ENCODE results near the gene L2HGDH. TPM values are rescaled to one million over a fixed set of nuclear protein-coding genes. Genes with fewer than 3 reads are reported as not detected.

The L2HGDH gene
- total RNA-seq, 1 experiment from 2014 or later, result 22.6 TPM

DNA sequence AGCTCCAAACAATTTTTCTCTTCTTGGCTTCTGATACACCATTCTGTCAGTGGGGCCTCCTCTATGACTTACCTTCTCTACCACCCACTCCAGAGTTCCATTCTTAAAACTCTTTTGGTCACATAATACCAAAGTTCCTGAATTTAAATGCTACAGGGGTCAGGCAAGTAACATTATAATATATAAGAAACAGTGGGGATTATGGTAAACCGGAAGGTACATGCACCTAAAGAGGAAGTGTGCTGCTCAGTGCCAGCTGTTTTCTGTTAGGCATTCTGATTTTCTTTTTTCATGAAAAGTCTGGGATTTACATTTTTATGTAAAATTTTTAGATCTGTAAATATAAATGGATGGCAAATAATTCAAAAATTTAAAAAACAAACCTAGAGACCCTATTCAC lies 120.5 kb downstream of the L2HGDH start:
- Histone ChIP-seq H3K4me1 (ENCODE audit: insufficient read depth, low read length) (no peaks in the 10 kb centered on the region), H4K5ac (ENCODE audit: insufficient read length, low read depth, low read length) (no peak overlapping the region), H2BK20ac (ENCODE audit: low read depth, low read length, poor library complexity, severe bottlenecking) (no peak overlapping the region), H2BK5ac (ENCODE audit: insufficient read length, low read length) (no peak overlapping the region), H3T11ph (ENCODE audit: low read length) (no peak overlapping the region), H3K4ac (ENCODE audit: low read depth, low read length) (no peak overlapping the region), H3K9ac (ENCODE audit: extremely low read depth, insufficient read length, low read length) (no peak overlapping the region), H2BK120ac (ENCODE audit: low read depth, low read length, poor library complexity, severe bottlenecking) (no peak overlapping the region), H4K8ac (replicated peaks; ENCODE audit: insufficient read length, low read depth, low read length) (no peak overlapping the region), H3K14ac (ENCODE audit: insufficient read depth, low read length) (no peak overlapping the region), H3K27me3 (ENCODE audit: insufficient read depth, low read length) (no peaks in the 10 kb centered on the region), H3K23ac (ENCODE audit: insufficient read length, low read depth, low read length) (no peak overlapping the region), H3K79me2 (ENCODE audit: insufficient read depth, low read length) (no peaks in the 10 kb centered on the region), H3K9me3 (ENCODE audit: control insufficient read depth, low read depth, low read length) (no peaks in the 10 kb centered on the region), H3K23me2 (ENCODE audit: insufficient read length, low read depth, low read length, poor library complexity, severe bottlenecking) (no peaks in the 10 kb centered on the region), H3K27ac (ENCODE audit: insufficient read length, low read depth, low read length) (no peak overlapping the region), H3K79me1 (ENCODE audit: insufficient read depth, low read depth, low read length, poor library complexity, severe bottlenecking) (no peaks in the 10 kb centered on the region), H3K18ac (ENCODE audit: insufficient read length, low read depth, low read length) (no peak overlapping the region), H4K20me1 (ENCODE audit: control insufficient read depth, insufficient read depth, insufficient read length) (no peaks in the 10 kb centered on the region), H2AFZ (ENCODE audit: low read length) (no peak overlapping the region), H2BK12ac (ENCODE audit: insufficient read length, low read depth, low read length) (no peak overlapping the region), H2AK5ac (ENCODE audit: insufficient read length, low read length) (no peak overlapping the region), H2BK15ac (ENCODE audit: low read depth, low read length) (no peak overlapping the region), H3K4me2 (ENCODE audit: insufficient read depth, insufficient read length, low read length) (no peak overlapping the region), H4K91ac (ENCODE audit: insufficient read length, low read depth, low read length) (no peak overlapping the region), H3K56ac (ENCODE audit: insufficient read length, low read depth, low read length) (no peak overlapping the region)
- H3K36me3 Mint-ChIP-seq (ENCODE audit: insufficient read depth in 1 of 3, low read depth in 3 of 3), result peaks cover 0 to 5% (median 0%) of the 10 kb centered on the region in 3 experiments; a peak in 2 of 7 replicates
- no peak overlapping the region for H3K4me3 Mint-ChIP-seq
- no peaks in the 10 kb centered on the region for H3K9me3 Mint-ChIP-seq
- peaks cover 0 to 2% of the 10 kb centered on the region in 2 experiments; a peak in 1 of 4 replicates for H3K4me1 Mint-ChIP-seq
- no CpG with 5 or more reads among the region's 1 CpG for WGBS (ENCODE audit: extremely low coverage, insufficient read length, low lambda C conversion rate)
- H3K27ac Mint-ChIP-seq, result peak overlapping the region in 1 of 3 experiments; percentile 15; a peak in 1 of 7 replicates
- TF ChIP-seq, protein P1, sequence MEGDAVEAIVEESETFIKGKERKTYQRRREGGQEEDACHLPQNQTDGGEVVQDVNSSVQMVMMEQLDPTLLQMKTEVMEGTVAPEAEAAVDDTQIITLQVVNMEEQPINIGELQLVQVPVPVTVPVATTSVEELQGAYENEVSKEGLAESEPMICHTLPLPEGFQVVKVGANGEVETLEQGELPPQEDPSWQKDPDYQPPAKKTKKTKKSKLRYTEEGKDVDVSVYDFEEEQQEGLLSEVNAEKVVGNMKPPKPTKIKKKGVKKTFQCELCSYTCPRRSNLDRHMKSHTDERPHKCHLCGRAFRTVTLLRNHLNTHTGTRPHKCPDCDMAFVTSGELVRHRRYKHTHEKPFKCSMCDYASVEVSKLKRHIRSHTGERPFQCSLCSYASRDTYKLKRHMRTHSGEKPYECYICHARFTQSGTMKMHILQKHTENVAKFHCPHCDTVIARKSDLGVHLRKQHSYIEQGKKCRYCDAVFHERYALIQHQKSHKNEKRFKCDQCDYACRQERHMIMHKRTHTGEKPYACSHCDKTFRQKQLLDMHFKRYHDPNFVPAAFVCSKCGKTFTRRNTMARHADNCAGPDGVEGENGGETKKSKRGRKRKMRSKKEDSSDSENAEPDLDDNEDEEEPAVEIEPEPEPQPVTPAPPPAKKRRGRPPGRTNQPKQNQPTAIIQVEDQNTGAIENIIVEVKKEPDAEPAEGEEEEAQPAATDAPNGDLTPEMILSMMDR (conservative IDR thresholded peaks at IDR 0.05), result no peak
- no peaks in the 10 kb centered on the region for H3K27me3 Mint-ChIP-seq (ENCODE audit: low read depth)
- no peak for DNase-seq

Small RNA genes lying within 50 kb of the gene (microRNA-seq; reads per million reads assigned to microRNA genes)
- 0.35 reads per million for gene MIR4504 (ENCODE audit: borderline microRNAs expressed)

Other genes starting within 250 kb of the L2HGDH start
- gene VCPKMT, start 195.7 kb downstream of the L2HGDH start, total RNA-seq (2021), result 13.5 and 13.7 TPM in 2 replicates
- 9.4 and 9.6 TPM in 2 replicates for gene SOS2, start 80.7 kb downstream of the L2HGDH start, total RNA-seq (2021)
- gene DMAC2L, start 95 bp upstream of the L2HGDH start, total RNA-seq (2021), result 22.4 TPM in 2 replicates
- gene CDKL1, start 84.7 kb upstream of the L2HGDH start, total RNA-seq (2021), result 0.72 and 1.8 TPM in 2 replicates
- gene MAP4K5, start 220.3 kb upstream of the L2HGDH start, total RNA-seq (2021), result 42.7 and 43.9 TPM in 2 replicates
- gene ATL1, start 247.9 kb upstream of the L2HGDH start, total RNA-seq (2021), result 3.0 and 3.2 TPM in 2 replicates

Measured in H9 (cell line).